HAP-1 (cell line): Measurements from ENCODE around the gene SRSF9.
"Not testable (repeated sequence)": the region's sequence is repeated elsewhere in the genome, so short reads cannot be mapped to it uniquely, and the experiment has no call there.

Experiments used
- DNase-seq, 2 experiments: peaks; one replicate each; pipeline ENCODE4 v3.0.0-alpha.2; 2016 to 2020; ENCODE audit warnings: low spot score in 2 of 2
- H3K27me3 ChIP-seq: fragments of 250-450 bp; sonication (Bioruptor Pico); 2 replicates; pipeline ENCODE4 v1.5.1; 2020; ENCODE audit warnings: low read depth, mild to moderate bottlenecking, moderate library complexity
- H3K36me3 ChIP-seq: fragments of 250-450 bp; sonication (Bioruptor Pico); replicated peaks from 2 replicates; pipeline ENCODE4 v1.5.1; 2020; ENCODE audit warnings: mild to moderate bottlenecking
- H3K4me1 ChIP-seq: fragments of 250-450 bp; sonication (Bioruptor Pico); 2 replicates; pipeline ENCODE4 v1.5.1; 2020; ENCODE audit warnings: mild to moderate bottlenecking
- H3K4me3 ChIP-seq: fragments of 250-450 bp; sonication (Bioruptor Pico); 2 replicates; pipeline ENCODE4 v1.5.1; 2020; ENCODE audit warnings: mild to moderate bottlenecking, moderate library complexity
- H3K9me3 ChIP-seq: fragments of 250-450 bp; sonication (Bioruptor Pico); 2 replicates; pipeline ENCODE4 v1.5.1; 2020; ENCODE audit warnings: mild to moderate bottlenecking, moderate library complexity
- in situ Hi-C: fragments of 300-500 bp; cut with MboI; formaldehyde crosslinking; loops from 3 replicates; pipeline ENCODE4 v1.14.3; 2020; ENCODE audit warnings: low sequenced_read_pairs, inconsistent platforms, mixed read lengths

The SRSF9 gene

GRCh38 chr12:120490833-120491512 is 21.4 kb upstream of the SRSF9 start:
- Histone ChIP-seq H3K36me3 (no peaks in the 10 kb centered on the region), H3K27me3 (no peaks in the 10 kb centered on the region), H3K4me3 (no peak overlapping the region), H3K4me1 (peaks cover 8% of the 10 kb centered on the region), H3K9me3 (no peaks in the 10 kb centered on the region)
- DNase-seq: no peak
- in situ Hi-C loops: no loop called here

GRCh38 chr12:120490325-120490724 is 20.8 kb upstream of the SRSF9 start:
- Histone ChIP-seq H3K27me3 (no peaks in the 10 kb centered on the region), H3K4me3 (no peak overlapping the region), H3K9me3 (no peaks in the 10 kb centered on the region), H3K4me1 (peaks cover 7% of the 10 kb centered on the region), H3K36me3 (no peaks in the 10 kb centered on the region)
- in situ Hi-C loops: no loop called here
- no peak for DNase-seq

DNA sequence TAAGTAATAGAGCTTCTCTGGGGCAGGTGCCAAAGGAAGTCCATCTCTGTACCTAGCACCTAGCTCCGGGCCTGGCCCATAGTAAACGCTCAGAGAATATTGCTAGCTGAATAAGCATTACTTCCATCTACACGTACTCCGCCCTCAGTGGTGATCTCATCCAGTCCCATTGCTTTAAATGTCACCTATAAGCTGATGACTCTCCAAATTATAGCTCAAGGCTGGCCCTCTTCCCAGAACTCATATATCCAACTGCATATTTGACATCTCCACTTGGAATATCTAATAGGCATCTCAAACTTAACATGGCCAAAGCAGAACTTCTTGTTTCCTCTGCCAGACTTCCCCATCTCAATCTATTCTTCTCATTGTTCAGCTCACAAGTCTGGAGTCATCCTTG is 19.5 kb upstream of the SRSF9 start:
- Histone ChIP-seq H3K36me3 (no peaks in the 10 kb centered on the region), H3K27me3 (no peaks in the 10 kb centered on the region), H3K4me3 (no peak overlapping the region), H3K4me1 (no peaks in the 10 kb centered on the region), H3K9me3 (no peaks in the 10 kb centered on the region)
- in situ Hi-C loops: no loop called here
- DNase-seq: no peak

DNA sequence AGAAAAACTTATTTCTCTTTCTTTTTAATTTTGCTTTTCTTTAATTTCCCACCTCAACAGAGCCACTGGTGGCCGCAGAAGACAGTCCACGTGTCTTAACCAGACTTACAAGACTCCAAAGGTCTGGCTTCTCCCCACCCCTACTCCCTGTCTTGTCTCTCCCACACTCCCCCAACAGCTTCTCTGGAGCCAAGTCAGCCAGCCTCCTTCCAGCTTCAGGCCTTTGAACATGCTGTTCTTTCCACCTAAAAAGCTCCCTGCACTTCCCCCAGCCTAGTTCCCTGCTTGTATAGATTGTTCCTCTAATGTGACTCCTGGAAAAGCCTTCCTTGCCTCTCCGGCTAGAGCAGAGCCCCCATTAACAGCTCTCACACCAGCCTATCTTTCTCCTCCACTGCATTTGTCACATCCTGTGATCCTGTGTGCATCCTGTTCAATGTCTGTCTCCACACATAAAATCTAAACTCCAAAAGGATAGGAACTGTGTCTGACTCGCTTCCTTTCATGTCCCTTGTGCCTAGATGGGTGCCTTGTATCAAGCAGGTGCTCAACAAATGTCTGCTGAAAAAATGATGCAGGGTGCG is 18.6 kb upstream of the SRSF9 start:
- no peak for DNase-seq
- Histone ChIP-seq H3K4me3 (no peak overlapping the region), H3K36me3 (no peaks in the 10 kb centered on the region), H3K9me3 (no peaks in the 10 kb centered on the region), H3K27me3 (no peaks in the 10 kb centered on the region), H3K4me1 (no peaks in the 10 kb centered on the region)
- in situ Hi-C loops: no loop called here

GRCh38 chr12:120487552-120487951 is 18.0 kb upstream of the SRSF9 start:
- in situ Hi-C loops: not testable (repeated sequence)

DNA sequence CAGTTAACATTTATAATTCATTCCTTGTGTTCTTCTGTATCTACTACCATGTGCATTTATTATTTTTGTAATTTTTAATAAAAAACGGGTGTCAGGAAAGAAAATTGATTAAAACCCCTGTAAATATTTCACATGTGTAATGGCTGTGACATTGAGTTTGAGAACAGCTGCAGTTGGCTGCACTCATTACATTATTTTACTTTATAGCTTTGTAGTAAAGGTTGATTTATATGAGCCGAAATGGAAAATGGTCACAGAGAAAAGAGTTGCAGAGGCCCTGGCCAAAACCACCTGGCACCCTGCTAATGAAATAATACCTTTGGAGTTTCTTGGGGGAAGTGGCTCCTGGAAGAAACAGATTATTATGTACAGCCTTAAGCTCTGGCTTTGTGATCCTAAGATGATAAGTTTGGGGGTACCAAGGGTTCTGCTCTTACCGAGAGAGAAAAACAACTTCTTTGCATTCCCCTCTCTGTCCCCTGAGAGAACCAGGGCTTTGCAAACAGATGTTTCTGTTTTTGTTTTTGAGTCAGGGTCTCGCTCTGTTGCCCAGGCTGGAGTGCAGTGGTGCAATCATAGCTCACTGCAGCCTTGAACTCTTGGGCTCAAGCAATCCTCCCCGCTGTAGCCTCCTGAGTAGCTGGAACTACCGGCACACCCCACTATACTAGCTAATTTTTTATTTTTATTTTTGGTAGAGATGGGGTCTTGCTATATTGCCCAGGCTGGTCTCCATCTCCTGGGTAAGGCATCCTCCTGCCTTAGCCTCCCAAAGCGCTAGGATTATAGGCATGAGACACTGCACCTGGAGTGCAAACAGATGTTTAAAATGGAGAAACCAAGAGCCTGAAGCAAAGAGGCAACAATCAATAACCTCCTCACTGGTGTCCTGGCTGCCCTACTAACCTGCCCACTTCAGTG is 16.7 kb upstream of the SRSF9 start:
- Histone ChIP-seq H3K36me3 (no peaks in the 10 kb centered on the region; the same call in 1 of the 2 replicates), H3K4me1 (no peaks in the 10 kb centered on the region), H3K4me3 (no peak overlapping the region), H3K9me3 (no peaks in the 10 kb centered on the region), H3K27me3 (no peaks in the 10 kb centered on the region)
- DNase-seq: no peak
- in situ Hi-C loops: no loop called here

More at GRCh38 chr12:120487552-120487951, 18.0 kb upstream of the SRSF9 start:
- not testable (repeated sequence) for H3K4me3 ChIP-seq, H3K36me3 ChIP-seq, H3K4me1 ChIP-seq, H3K9me3 ChIP-seq, H3K27me3 ChIP-seq, DNase-seq

DNA sequence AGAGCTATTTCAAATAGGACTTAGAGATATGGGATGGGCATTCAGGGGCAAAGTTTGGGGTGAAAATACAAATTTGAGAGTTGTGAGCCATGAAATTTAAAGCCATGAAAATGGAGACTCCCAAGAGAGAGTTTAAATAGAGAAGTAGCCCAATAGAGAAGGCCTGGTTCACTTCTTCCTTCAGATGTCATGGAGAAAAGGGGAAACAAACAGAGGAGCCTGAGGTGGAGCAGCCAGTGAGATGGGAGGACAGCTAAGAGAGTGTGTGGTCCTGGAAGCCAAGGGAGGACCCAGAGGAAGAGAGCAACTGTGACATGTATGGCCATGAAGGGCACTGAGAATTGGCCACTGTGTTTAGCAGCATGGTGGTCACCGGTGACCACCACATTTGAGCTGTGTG is 14.1 kb upstream of the SRSF9 start:
- no peaks in the 10 kb centered on the region; the same call in 1 of the 2 replicates for H3K36me3 ChIP-seq
- no peaks in the 10 kb centered on the region for H3K4me1 ChIP-seq
- no peaks in the 10 kb centered on the region for H3K9me3 ChIP-seq
- in situ Hi-C loops: no loop called here
- DNase-seq: no peak
- H3K27me3 ChIP-seq: no peaks in the 10 kb centered on the region
- no peak overlapping the region for H3K4me3 ChIP-seq

- Histone ChIP-seq H3K36me3 (no peaks in the 10 kb centered on the region; the same call in 1 of the 2 replicates), H3K27me3 (no peaks in the 10 kb centered on the region), H3K4me3 (no peak overlapping the region), H3K9me3 (no peaks in the 10 kb centered on the region), H3K4me1 (no peaks in the 10 kb centered on the region)
- in situ Hi-C loops: no loop called here
- no peak for DNase-seq
Measured at GRCh38 chr12:120481022-120481767, 11.6 kb upstream of the SRSF9 start.

DNA sequence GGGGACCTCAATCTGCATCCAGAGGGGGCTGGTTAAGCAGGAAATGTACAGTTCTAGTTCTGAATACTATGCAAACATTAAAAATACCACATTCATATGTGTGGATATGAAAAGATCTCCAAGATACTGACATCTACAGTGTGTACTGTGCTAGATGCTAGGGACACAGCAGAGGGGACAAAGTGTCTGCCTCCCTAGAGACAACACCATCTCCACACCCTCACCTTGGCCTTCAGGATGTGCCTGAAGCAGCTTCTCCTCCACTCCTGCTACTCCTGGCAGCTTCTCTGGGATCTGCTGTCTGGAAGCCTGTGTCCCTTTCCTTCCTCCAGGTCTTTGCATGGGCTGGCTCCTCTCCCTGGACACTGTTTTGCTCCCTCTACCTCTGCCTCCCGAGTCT is 10.7 kb upstream of the SRSF9 start:
- Histone ChIP-seq H3K9me3 (no peaks in the 10 kb centered on the region), H3K4me3 (no peak overlapping the region), H3K4me1 (no peaks in the 10 kb centered on the region), H3K27me3 (no peaks in the 10 kb centered on the region), H3K36me3 (no peaks in the 10 kb centered on the region; the same call in 1 of the 2 replicates)
- in situ Hi-C loops: no loop called here
- no peak for DNase-seq

DNA sequence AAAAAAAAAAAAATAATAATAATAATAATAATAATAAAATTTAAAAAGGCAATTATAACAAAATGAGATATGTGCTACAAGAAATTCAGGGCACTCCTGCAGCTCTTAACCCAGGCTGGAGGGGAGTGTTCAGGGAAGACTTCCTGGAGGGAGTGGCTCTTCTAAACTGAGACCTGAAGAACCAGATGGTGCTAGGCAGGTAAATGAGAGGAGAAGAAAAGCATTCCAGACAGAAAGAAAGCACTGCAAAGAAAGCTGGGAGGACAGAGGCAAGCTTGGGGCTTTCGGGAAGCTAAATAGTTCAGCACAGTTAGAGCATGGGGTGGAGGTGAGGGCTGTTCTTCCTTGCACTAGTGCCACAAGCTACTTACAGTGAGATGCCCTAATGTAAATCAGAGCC is 9.9 kb upstream of the SRSF9 start:
- Histone ChIP-seq H3K27me3 (no peaks in the 10 kb centered on the region), H3K36me3 (no peaks in the 10 kb centered on the region; the same call in 1 of the 2 replicates), H3K4me1 (no peaks in the 10 kb centered on the region), H3K9me3 (no peaks in the 10 kb centered on the region), H3K4me3 (no peak overlapping the region)
- in situ Hi-C loops: no loop called here
- no peak for DNase-seq

GRCh38 chr12:120475643-120476042 is 6.1 kb upstream of the SRSF9 start:
- DNase-seq: no peak
- no peak overlapping the region for H3K4me3 ChIP-seq
- in situ Hi-C loops: no loop called here
- H3K27me3 ChIP-seq: no peaks in the 10 kb centered on the region
- peaks cover 4% of the 10 kb centered on the region; the same call in 1 of the 2 replicates for H3K4me1 ChIP-seq
- H3K36me3 ChIP-seq: no peaks in the 10 kb centered on the region
- no peaks in the 10 kb centered on the region for H3K9me3 ChIP-seq

DNA sequence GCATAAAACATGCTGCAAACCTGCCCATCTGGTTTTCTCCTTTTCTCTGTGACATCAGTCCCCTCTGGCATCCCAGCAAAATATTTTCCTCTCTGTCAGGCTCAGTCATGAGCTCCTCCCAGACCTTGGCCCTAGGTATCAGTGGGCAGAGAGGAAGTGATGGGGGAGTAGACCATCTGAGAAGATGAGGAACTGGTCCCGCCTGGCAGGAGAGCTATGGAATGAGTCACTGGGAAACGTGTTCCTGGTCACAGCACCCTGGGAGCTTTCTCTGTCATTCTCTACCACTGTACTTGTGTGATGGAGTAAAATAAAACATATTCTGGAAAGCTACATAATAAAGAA is 5.0 kb upstream of the SRSF9 start:
- Histone ChIP-seq H3K27me3 (no peaks in the 10 kb centered on the region), H3K9me3 (no peaks in the 10 kb centered on the region), H3K4me3 (no peak overlapping the region), H3K36me3 (no peaks in the 10 kb centered on the region), H3K4me1 (peaks cover 5% of the 10 kb centered on the region; the same call in 1 of the 2 replicates)
- DNase-seq: no peak
- in situ Hi-C loops: no loop called here

GRCh38 chr12:120473807-120474615 is 4.5 kb upstream of the SRSF9 start:
- H3K4me3 ChIP-seq: no peak overlapping the region
- no peak for DNase-seq
- H3K27me3 ChIP-seq: no peaks in the 10 kb centered on the region
- peaks cover 5% of the 10 kb centered on the region; the same call in 1 of the 2 replicates for H3K4me1 ChIP-seq
- H3K36me3 ChIP-seq: no peaks in the 10 kb centered on the region
- H3K9me3 ChIP-seq: no peaks in the 10 kb centered on the region
- in situ Hi-C loops: no loop called here
